HT1080 (cell line): ENCODE measurements around the gene EGFL8. TPM values are rescaled to one million over a fixed set of nuclear protein-coding genes. Genes with fewer than 3 reads are reported as not detected.
"Not testable (repeated sequence)": the region's sequence is repeated elsewhere in the genome, so short reads cannot be mapped to it uniquely, and the experiment has no call there.

Experiments used
- DNase-seq: peaks from one replicate; pipeline ENCODE4 v3.0.0-alpha.2; 2015; ENCODE audit warnings: low read depth
- total RNA-seq: library from RNA; depleted of rRNA; stranded (reverse); fragments of >200 nt; shearing (Covaris generic); gene quantifications from 2 replicates; pipeline ENCODE4 v1.2.3, GENCODE V29; 2014

EGFL8 gene
- total RNA-seq, 1 experiment from 2014 or later = 1.4 TPM

DNA sequence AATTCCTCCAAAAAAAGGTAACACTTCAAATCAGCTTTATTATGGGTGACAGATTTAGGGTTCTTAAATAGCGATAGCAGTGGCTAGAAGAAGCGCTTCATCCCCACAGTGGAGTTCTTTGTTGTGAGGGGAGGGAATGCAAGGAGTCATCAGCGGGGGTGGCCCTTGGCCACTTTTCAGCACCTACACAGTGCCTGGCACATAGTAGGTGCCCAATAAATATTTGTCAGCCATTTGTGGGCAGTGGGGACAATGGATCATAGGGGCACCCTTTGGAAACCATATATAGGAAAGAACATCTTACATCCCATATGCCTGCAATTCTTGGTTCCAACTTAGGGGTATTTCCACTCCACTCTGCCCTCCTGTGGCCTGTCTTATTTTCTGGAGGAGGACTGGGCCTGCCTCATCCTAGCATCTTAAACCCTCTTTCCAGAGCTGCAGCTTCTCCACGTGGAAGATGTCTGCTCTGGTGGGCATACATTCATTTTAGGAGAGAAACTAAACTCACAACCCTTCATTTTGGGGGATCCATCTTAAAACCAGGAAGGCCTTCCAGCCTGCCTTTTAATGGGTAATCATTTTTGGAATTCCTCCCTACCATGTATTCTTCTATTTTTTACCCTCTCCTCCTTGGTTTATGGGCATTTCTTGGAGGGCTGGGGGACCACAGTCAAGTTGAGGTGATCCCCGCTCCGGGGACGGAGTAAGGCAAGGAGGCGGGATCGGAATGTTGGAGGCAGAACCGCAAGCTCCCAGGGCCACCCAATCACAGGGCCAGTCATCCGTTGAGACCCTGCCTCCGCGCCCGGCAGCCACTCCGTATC lies 30.6 kb downstream of the EGFL8 start:
- peak; percentile 58 for DNase-seq

DNA sequence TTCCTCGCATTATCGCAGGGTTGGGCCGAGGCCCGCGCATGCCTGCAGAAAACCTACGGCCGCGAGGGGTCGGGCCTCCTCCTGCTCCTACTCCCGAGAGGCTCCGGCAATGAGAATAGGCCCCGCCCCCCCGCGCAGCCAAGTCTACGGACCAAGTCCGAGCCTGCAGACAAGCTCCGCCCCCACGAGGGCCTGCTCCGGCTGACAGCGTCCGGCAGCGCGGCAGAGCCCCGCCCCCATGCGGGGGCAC lies 31.2 kb downstream of the EGFL8 start:
- DNase-seq = peak; percentile 100

DNA sequence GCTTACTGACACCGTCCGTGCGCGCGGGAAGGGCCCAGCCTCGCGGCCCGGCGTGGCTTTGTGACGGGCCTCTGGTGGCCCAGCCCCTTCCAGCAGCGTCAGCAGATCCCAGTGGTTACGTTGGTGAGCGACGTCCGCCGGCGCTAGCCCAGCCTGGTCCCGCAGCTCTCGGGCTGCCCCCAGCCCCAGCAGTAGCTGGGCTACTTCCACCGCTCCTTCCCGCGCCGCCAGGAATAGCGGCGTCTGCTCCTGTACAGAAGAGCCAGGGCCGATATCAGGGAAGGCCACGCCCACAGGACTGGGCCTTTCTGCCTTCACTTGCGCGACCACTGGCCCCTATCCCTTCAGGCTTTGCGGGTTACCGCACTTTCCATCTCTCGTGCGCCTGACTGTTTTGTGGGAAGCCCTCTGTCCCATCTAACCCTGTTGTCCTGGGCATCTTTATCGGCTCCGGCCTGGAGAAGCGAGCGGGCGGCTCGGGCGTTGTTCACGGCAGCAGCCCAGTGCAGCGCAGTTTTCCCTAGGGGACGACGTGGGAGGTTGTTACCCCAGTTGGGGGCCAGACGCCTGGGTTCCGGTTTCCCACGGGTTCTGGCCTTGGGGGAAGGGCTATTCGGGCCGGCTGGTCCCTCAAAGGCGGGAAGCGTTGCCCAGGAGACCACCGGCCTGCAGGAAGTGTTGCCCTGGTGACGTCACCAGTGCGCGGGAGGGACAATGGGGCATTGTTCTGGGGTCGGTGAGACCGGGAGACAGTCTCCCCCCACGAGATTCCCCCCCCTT lies 31.7 kb downstream of the EGFL8 start:
- peak; percentile 91 for DNase-seq

DNA sequence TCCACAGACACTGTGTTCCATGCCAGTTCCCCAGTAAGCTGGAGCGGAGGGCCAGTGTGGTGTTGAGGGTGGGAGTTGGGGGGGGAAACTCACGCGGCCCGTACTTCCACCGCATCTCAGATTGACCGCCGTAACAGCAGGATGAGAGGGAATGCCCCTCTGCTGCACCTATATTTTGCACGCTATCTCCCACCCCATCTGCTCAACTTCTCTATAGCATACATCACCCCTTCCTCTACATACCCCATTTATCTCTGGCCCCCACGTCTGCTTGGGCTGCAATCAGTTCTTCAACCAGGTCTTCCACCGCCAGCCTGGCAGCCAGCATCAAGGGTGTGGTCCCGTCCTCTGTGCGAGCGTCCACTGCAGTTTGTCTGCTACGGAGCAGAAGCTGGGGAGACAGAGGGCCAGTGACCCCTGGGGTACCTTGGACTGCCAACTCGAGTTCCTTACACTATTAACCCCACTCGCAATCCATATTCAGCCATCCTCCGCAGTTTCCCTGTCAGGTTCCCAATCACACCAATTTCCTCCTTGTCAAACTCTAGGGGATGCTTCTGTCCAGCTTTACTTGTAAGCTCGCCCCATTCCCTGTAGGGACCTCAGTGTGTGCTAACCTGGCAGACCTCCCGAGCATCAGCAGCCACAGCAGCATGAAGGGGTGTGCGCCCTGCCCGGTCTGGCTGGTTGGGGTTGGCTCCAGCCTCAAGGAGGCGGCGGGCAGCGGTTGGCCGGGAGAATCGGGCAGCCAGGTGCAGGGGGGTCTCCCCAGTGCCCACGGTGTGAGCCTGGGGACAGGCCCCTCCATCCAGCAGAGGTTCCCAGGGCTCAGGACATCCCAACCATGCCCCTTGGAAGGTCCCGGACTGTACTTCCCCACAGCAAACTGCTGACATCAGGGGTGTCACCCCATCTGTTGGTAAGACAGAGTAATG lies 32.6 kb downstream of the EGFL8 start:
- no peak for DNase-seq

DNA sequence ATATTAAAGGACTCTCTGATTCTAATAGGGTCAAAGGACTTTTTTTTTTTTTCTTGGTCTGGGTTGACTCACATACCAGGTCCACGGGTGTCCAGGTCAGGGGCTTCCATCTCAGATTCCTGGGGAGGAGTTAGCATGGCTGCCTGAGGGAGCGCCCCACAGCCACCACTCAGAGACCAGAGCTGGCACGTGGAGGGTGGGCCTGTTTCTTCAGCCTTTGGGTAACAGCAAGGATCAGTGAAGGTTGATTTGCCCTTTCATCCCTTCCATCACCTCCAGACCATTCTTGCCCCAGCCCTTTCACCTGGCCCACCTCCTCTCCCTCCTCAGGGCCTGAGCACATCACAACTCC lies 33.9 kb downstream of the EGFL8 start:
- no peak for DNase-seq

DNA sequence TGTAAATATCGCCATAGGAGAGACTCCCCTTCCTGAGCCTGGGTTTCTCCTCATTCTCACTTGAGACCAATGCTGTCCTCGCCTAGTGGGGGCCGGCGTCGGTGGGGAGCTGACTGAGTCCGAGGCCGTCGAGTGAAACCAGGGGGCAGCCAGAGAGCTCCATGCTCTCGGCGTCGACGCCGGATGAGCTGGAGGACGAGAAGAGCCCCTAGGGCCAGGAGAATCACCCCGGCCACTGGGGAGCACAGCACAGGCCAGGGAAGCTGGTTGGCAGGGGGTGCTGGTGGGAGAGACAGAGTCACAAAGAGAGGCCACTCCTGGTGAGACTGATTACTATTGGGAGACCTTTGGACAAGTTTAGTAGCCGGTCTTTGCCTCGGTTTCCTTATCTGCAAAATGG lies 34.5 kb downstream of the EGFL8 start:
- no peak for DNase-seq

DNA sequence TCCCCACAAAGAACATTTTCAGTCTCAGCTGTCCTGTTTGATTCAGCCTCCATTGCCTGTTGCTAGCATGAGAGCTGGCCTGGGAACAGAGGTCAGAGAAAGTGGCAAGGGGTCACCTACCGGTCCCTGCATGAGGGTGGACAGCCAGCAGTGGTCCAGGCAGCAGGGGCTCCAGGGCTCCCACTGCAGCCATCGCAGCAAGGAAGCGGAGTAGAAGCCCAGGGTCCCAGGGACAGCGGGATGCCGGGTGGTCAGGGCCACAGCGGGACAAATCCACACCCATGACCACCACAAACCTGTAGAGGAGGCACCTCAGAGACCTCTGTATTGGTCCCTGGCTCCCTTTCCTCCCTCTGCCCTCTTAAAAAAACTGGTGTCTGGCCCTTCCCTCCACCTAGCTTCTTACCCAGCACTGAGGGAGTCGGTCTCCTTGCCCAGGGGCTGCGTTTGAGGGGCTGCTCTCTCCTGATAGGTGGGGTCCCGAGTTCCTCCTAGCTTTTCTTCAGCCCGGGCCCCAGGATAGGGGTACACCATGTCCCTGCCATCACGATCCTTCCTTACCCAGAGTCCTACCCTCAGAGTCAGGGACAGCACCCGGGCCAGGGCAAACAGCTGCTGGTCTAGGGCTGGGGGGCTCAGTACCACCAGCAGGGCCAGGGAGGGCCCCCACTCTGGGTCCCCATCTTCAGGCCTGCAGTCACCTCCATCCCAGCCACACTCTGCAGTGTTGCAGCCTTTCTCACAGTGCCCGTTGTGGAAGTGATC lies 36.5 kb downstream of the EGFL8 start:
- no peak for DNase-seq

DNA sequence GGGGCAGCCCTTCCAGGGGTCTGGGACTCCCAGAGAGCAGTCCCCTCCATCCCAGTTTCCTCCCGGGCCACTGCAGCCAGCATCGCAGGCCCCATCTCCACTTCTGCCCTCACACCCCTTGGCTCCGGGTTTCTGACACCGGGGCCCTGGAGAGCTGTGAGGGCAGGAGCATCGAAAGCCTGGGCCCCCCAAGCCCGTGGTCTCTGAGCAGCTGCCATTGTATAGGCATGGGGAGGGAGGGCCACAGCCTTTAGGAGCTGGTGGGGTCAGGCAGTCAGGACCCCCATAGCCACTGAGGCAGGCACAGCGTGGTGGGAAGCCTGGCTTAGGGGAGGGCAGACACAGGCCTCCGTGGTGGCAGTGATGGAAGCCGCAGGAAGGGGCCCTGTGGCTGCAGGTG lies 37.8 kb downstream of the EGFL8 start:
- DNase-seq = no peak

DNA sequence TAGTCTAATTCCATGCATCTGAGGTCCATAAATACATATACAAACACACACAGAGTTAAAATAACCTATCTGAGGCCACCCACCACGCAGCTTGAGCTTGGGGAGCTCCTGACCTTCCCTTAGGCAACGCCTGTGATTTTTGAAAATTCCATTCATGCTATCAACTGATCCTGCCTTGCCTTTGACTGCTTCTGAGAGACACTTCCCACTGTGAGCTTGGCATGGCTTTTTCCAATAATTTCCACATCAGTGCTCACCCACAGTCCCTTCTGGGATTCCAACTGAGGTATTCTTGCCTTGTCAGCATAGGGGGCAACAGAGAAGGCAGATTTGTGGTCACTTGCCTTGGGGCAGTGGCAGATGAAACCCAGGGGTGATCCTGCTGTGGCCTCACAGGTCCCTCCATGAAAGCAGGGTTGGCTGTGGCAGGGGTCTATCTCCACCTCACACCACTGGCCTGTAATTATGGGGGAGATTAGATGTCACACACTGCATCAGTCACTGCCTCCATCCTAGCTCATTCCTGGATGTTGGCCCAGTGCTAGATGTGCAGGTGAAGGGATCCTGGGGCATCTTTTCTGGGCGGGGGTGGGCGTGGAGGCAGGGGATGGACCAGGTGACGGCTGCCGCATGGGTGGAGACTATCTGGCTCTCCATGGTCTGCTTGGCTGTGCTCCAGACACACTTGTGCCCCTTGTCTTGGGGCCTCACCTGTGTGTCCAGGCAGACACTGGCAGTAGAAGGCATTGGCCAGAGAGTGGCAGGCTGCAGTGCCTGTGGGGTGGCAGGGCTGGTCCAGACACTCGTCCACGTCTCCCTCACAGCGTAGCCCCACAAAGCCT lies 39.3 kb downstream of the EGFL8 start:
- DNase-seq = no peak

DNA sequence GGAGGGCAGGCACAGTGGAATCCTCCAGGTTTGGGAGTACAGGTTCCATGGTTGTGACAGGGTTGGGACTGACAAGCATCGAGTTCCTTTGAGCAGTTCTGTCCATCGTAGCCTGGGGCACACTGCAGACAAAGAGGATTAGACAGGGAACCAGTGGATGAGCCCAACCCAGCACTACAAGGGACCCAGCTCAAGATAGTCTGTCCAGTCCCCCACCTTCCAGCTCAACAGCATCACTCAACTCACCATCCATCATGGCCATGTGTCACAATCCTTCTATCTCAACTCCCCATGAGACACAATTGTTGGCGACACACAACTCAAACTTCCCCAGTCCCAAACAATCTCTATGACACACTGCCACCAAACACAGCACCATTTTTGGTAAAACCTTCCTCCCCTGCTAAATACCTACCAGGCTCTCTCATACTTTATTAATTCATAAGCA lies 39.9 kb downstream of the EGFL8 start:
- no peak for DNase-seq

DNA sequence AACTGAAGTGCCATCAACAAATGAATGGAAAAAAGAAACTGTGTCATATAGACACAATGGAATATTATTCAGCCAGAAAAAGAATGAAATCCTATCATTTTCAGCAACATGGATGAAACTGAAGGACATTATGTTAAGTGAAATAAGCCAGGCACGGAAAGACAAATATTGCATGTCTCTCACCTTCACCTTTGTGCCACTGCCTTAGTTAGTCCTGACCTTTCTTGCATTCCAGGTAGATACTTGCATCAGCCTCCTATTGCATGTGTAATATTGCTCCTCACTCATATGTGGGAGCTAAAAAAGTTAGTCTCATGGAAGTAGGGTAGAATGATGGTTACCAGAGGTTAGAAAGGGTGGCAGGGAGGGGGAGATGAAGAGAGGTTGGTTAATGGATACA lies 44.6 kb downstream of the EGFL8 start:
- DNase-seq = no peak

DNA sequence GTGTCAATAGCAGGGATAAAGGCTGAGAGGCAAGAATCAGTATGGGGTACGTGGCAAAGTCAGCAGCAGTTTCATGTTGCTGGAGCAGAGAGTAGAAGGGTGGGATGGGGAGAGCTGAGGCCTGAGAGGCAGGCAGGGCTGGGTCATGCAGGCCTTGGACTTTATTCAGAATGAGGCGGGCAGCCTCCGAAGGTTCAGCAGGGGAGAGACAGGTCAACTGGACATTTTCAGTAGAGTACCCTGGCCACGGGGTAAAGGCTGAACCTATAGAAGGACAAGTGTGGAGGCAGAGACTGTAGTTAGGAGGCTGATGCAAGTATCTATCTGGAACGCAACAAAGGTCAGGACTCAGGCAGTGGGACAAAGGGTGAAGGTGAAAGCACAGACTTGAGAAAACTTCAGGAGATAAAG lies 45.8 kb downstream of the EGFL8 start:
- no peak for DNase-seq

DNA sequence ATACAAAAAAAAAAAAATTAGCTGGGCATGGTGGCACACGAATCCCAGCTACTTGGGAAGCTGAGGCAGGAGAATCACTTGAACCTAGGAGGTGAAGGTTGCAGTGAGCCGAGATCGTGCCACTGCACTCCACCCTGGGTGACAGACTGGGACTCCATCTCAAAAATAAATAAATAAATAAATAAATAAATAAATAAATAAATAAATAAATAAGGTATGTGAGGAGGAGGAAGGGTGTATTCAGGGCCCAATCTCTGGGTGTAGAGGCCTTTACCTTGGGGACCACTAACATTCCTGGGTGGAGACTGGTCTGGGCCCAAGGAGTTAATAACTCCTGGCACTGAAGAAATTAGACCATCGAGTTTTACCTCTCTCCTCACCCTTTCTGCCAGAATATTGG lies 47.0 kb downstream of the EGFL8 start:
- not testable (repeated sequence) for DNase-seq

DNA sequence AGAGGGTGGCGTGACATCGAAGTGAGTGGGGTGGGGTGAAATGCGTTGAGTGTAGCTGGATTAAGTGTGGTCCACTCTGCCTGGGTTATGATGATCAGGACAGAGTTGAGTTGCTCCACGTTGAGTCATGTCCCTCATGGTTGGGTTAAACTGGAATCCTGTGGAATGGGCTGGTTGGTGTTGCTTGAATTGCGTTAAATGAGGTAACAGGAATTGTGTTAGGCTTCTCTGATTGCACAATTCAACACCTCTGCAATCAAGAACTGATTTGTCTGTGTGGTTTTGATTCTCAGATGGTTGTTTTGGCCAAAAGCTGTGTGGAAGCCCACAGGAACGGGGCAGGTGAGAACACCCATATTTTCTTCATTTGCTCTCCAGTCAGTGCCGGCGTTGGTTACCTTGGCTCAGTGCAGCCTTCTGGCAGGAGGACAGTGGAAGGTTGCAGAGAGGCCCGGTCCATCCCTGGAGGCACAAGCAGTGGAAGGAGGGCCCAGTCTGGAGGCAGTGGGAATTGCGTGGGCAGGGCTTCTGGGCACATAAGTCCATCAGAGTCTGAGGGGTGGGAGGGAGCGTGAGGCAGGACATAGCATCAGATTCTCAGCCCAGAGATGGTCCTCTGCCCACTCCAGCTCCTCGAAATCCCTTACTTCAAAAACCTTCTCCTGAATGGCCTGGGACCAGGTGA lies 47.8 kb downstream of the EGFL8 start:
- DNase-seq = no peak

DNA sequence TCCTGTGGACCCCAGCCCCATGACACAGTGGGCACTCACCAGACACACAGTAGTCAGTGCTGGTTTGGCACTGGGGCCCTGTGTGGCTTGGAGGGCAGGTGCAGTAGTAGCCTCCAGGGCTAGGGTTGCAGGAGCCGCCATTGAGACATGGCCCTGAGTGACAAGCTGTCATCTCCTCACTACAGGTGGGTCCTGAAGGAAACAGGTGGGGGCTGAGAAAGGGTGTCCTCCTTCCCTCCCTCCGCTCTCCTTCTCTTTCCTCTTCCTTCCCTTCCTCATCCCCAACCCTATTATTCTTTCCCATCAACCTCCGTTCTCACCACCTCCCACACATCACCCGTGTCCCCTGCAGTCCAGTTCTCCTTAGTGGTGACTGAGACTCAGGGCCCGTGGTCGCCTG lies 49.3 kb downstream of the EGFL8 start:
- no peak for DNase-seq

DNA sequence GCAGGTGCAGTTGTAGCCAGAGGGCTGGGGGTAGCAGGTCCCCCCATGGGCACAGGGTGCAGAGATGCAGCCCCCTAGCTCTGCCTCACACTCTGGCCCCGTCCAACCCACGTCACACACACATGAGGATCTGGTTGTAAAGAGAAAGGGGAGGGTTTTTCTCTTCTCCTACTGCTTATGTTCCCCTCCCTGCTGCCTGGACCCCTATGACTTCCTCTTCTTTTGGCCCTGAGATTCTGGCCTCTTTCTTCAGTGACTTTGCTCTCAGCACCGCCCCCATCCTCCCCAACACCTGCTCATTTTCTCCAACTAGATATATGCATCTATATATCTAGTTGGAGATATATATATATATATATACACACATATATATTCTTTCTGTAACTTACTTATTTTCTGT lies 49.7 kb downstream of the EGFL8 start:
- DNase-seq = no peak

DNA sequence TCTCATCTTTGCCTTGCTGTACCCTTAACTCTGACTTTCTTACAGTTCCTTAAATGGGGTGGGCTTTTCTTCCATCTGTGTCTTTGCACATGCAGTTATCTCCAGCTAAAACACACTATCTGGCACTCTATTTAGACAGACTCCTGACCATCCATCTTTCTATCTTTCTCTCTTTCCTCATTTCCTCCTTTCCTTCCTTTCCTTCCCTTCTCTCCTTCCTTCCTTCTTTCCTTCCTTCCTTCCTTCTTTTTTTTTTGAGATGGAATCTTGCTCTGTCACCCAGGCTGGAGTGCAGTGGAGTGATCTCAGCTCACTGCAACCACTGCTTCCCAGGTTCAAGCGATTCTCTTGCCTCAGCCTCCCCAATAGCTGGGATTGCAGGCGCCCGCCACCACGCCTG lies 51.2 kb downstream of the EGFL8 start:
- no peak for DNase-seq

DNA sequence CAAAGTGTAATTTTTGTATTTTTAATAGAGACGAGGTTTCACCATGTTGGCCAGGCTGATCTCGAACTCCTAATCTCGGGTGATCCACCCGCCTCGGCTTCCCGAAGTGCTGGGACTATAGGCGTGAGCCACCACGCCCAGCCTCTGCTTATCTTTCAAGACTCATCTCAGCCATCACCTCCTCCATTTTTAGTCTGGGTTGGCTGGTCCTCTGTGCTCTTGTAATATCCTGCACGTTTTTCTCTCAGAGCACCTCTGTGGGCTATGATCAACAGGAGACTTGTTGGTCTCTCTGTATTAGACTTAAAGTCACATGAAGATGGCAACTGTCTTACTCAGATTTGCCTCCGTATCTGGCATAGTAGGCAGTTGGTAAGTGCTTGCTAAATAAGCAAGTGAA lies 51.9 kb downstream of the EGFL8 start:
- no peak for DNase-seq

DNA sequence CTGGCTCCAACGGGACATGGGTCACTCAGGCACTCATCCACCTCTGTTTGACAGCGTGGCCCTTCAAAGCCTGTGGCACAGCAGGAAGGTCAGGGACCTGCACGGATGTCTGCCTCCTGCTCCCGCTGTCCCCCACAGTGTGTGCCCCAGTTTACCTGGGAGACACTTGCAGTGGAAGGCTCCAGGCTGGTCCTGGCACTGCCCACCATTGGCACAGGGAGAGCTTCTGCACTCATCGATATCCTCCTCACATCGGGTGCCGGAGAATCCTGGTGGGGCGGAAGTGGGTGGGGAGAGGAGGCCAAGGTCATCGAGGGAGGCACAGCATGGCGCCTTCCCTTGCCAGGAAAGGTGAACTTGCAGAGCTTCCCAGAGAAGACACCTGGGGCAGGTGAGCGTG lies 52.6 kb downstream of the EGFL8 start:
- no peak for DNase-seq
